Upper lobe of right lung (tissue), 1 donor: Measurements from ENCODE around the gene TBC1D2B. TPM values are rescaled to one million over a fixed set of nuclear protein-coding genes. Genes with fewer than 3 reads are reported as not detected.

ENCODE experiments used
- ATAC-seq: fragments of 200-7000 bp; cut with Tn5 transposase; one replicate; pipeline ENCODE4 v1.9.1; 2020; ENCODE audit warnings: mild to moderate bottlenecking, moderate library complexity
- DNase-seq: peaks from one replicate; pipeline ENCODE4 v3.0.0-alpha.2; 2020
- H3K27ac ChIP-seq: fragments of 200-600 bp; one replicate; pipeline ENCODE4 v1.8.0; 2022
- H3K27me3 ChIP-seq: fragments of 200-600 bp; one replicate; pipeline ENCODE4 v1.8.0; 2022; ENCODE audit warnings: mild to moderate bottlenecking
- H3K36me3 ChIP-seq: fragments of 200-600 bp; one replicate; pipeline ENCODE4 v1.8.0; 2022
- H3K4me1 ChIP-seq: fragments of 200-600 bp; one replicate; pipeline ENCODE4 v1.8.0; 2022
- H3K4me3 ChIP-seq: fragments of 200-600 bp; one replicate; pipeline ENCODE4 v1.8.0; 2022; ENCODE audit warnings: mild to moderate bottlenecking
- H3K9me3 ChIP-seq: fragments of 200-600 bp; one replicate; pipeline ENCODE4 v1.8.0; 2022
- CTCF ChIP-seq: fragments of 200-600 bp; IDR thresholded peaks from one replicate; pipeline ENCODE4 v1.8.0; 2022; ENCODE audit warnings: antibody characterized with exemption
- intact Hi-C: fragments of 100-400 bp; cut with DNase I; formaldehyde crosslinking; loops from one replicate; pipeline ENCODE4 v1.11.0; 2022
- total RNA-seq: library from RNA; stranded (reverse); fragmentation: NEBNext Ultra II Directional; extraction: Animal tissue kit (Norgen Biotek cat#: 25700); gene quantifications from one replicate; pipeline ENCODE4 v1.2.1, GENCODE V29; 2021
- donor health status: DM: no; HTN: yes; CAD: no; lungs with severe emphysema.

The TBC1D2B gene
- total RNA-seq, 1 donor from 2014 or later: 88.7 TPM

- no peaks in the 10 kb centered on the region for H3K36me3 ChIP-seq
- no peaks in the 10 kb centered on the region for H3K9me3 ChIP-seq
- intact Hi-C loops: loop anchor here (10.0 kb wide), 1 partner anchor 65 kb away; no protein-coding TSS in a partner anchor
- peaks cover 96% of the 10 kb centered on the region for H3K4me1 ChIP-seq
- DNase-seq (no peak), ATAC-seq (no peak)
- no peak for TF ChIP-seq CTCF
- H3K27ac ChIP-seq: peak overlapping the region; percentile 80
- no peaks in the 10 kb centered on the region for H3K27me3 ChIP-seq
- no peak overlapping the region for H3K4me3 ChIP-seq
Observed at GRCh38 chr15:78069462-78070029, 8.0 kb downstream of the TBC1D2B start.

GRCh38 chr15:78069052-78069414, 8.5 kb downstream of the TBC1D2B start:
- H3K4me1 ChIP-seq: peaks cover 95% of the 10 kb centered on the region
- peak overlapping the region; percentile 80 for H3K27ac ChIP-seq
- H3K36me3 ChIP-seq: no peaks in the 10 kb centered on the region
- ATAC-seq (no peak), DNase-seq (peak; percentile 59)
- TF ChIP-seq CTCF: no peak
- no peaks in the 10 kb centered on the region for H3K27me3 ChIP-seq
- no peaks in the 10 kb centered on the region for H3K9me3 ChIP-seq
- intact Hi-C loops: no loop called here
- peak overlapping the region; percentile 0 for H3K4me3 ChIP-seq

- TF ChIP-seq CTCF: no peak
- no peak overlapping the region for H3K4me3 ChIP-seq
- H3K9me3 ChIP-seq: no peaks in the 10 kb centered on the region
- DNase-seq (no peak), ATAC-seq (no peak)
- H3K4me1 ChIP-seq: peaks cover 96% of the 10 kb centered on the region
- H3K27me3 ChIP-seq: no peaks in the 10 kb centered on the region
- intact Hi-C loops: no loop called here
- H3K36me3 ChIP-seq: no peaks in the 10 kb centered on the region
- peak overlapping the region; percentile 82 for H3K27ac ChIP-seq
Observed at GRCh38 chr15:78067328-78068228, 9.9 kb downstream of the TBC1D2B start.

- ATAC-seq: no peak
- Histone ChIP-seq H3K9me3 (no peaks in the 10 kb centered on the region), H3K4me1 (peaks cover 93% of the 10 kb centered on the region), H3K36me3 (no peaks in the 10 kb centered on the region), H3K27me3 (no peaks in the 10 kb centered on the region), H3K27ac (peak overlapping the region; percentile 82), H3K4me3 (no peak overlapping the region)
- no peak for TF ChIP-seq CTCF
- intact Hi-C loops: no loop called here
- DNase-seq: no peak
Observed at GRCh38 chr15:78065973-78066946, 11.3 kb downstream of the TBC1D2B start.

GRCh38 chr15:78065284-78065872, 12.1 kb downstream of the TBC1D2B start:
- Histone ChIP-seq H3K4me3 (no peak overlapping the region), H3K4me1 (peaks cover 92% of the 10 kb centered on the region), H3K27me3 (no peaks in the 10 kb centered on the region), H3K9me3 (no peaks in the 10 kb centered on the region), H3K36me3 (no peaks in the 10 kb centered on the region), H3K27ac (peak overlapping the region; percentile 82)
- peak; percentile 88 for ATAC-seq
- intact Hi-C loops: no loop called here
- DNase-seq: peak; percentile 78
- TF ChIP-seq CTCF: no peak
